A549 (cell line): ENCODE data around the gene PEX14. TPM values are rescaled to one million over a fixed set of nuclear protein-coding genes. Genes with fewer than 3 reads are reported as not detected.
A peak's percentile ranks its signal among the peaks of the same experiment; 100 is the strongest.

Experiments
- ATAC-seq, 2 experiments: fragments of 200-7000 bp in 1 of 2; fragments of >200 bp in 1 of 2; cut with Nextera tagmentation in 1 of 2; cut with Tn5 transposase in 1 of 2; 3 replicates each; pipeline versions ENCODE4 v1.8.0 to v1.9.1; 2018 to 2020; ENCODE audit warnings: mild to moderate bottlenecking in 1 of 2, moderate library complexity in 1 of 2
- CTCF ChIA-PET: fragments of 300-600 bp; sonication (Branson Sonifier 250); formaldehyde crosslinking; extraction: SDS; loops from one replicate; lab custom pipeline; 2021; ENCODE audit warnings: antibody characterized with exemption, inconsistent platforms; lab: Yijun Ruan, JAX
- POLR2A ChIA-PET: fragments of 350-600 bp; formaldehyde crosslinking; extraction: SDS; loops from one replicate; lab custom pipeline; 2021; ENCODE audit warnings: antibody characterized with exemption, inconsistent platforms; lab: Yijun Ruan, JAX
- DNase-seq, 2 experiments: peaks; one replicate each; pipeline versions ENCODE4 v3.0.0 to v3.0.0-alpha.2; 2011 to 2016; ENCODE audit warnings: low read depth in 1 of 2, low spot score in 1 of 2
- FAIRE-seq: peaks from 2 replicates; lab custom pipeline; 2011; peaks lifted over from hg19 to GRCh38; lab: Jason Lieb, UNC
- H3K27ac ChIP-seq, 2 experiments: fragments of >200 bp; sonication (Bioruptor Twin); formaldehyde crosslinking; 3 replicates each; pipeline ENCODE4 v1.5.1; 2016 to 2017
- H3K4me1 ChIP-seq: fragments of >200 bp; sonication (Bioruptor Twin); formaldehyde crosslinking; 3 replicates; pipeline ENCODE4 v1.6.1; 2016
- H3K4me2 ChIP-seq: fragments of >200 bp; sonication (Bioruptor Twin); formaldehyde crosslinking; 3 replicates; pipeline ENCODE4 v1.6.1; 2016
- H3K4me3 ChIP-seq: fragments of >200 bp; sonication (Bioruptor Twin); formaldehyde crosslinking; 3 replicates; pipeline ENCODE4 v1.5.1; 2016
- H3K9me3 ChIP-seq: fragments of >200 bp; sonication (Bioruptor Twin); formaldehyde crosslinking; 3 replicates; pipeline ENCODE4 v1.6.1; 2016
- BCL3 ChIP-seq: fragments of >200 bp; sonication (Bioruptor Twin); formaldehyde crosslinking; IDR thresholded peaks from 3 replicates; pipeline ENCODE4 v1.6.1; 2016
- CHD4 ChIP-seq: fragments of 200-600 bp; sonication (generic); IDR thresholded peaks from 2 replicates; pipeline ENCODE4 v1.6.1; 2016; ENCODE audit warnings: antibody characterized with exemption, mild to moderate bottlenecking, borderline replicate concordance
- EHMT2 ChIP-seq: fragments of 200-600 bp; sonication (generic); IDR thresholded peaks from 2 replicates; pipeline ENCODE4 v1.6.1; 2016; ENCODE audit warnings: antibody characterized with exemption, low read depth, mild to moderate bottlenecking, moderate library complexity
- HDAC2 ChIP-seq: fragments of 200-600 bp; sonication (generic); IDR thresholded peaks from 2 replicates; pipeline ENCODE4 v1.6.1; 2016
- HEYL ChIP-seq: fragments of 250-450 bp; sonication (Bioruptor Pico); IDR thresholded peaks from 2 replicates; pipeline ENCODE4 v1.8.0; 2021; ENCODE audit warnings: mild to moderate bottlenecking, moderate library complexity
- HMGXB4 ChIP-seq: fragments of 250-450 bp; sonication (Bioruptor Pico); IDR thresholded peaks from 2 replicates; pipeline ENCODE4 v1.5.0; 2021; ENCODE audit warnings: mild to moderate bottlenecking, moderate library complexity, borderline replicate concordance
- HOXA7 ChIP-seq: fragments of 250-450 bp; sonication (Bioruptor Pico); IDR thresholded peaks from 2 replicates; pipeline ENCODE4 v1.5.0; 2020; ENCODE audit warnings: mild to moderate bottlenecking, moderate library complexity
- HOXB13 ChIP-seq: fragments of 250-450 bp; sonication (Bioruptor Pico); IDR thresholded peaks from 2 replicates; pipeline ENCODE4 v1.5.0; 2020; ENCODE audit warnings: low read depth, mild to moderate bottlenecking, moderate library complexity
- HOXB5 ChIP-seq: fragments of 250-450 bp; sonication (Bioruptor Pico); IDR thresholded peaks from 2 replicates; pipeline ENCODE4 v1.5.0; 2020; ENCODE audit warnings: mild to moderate bottlenecking, moderate library complexity
- JUNB ChIP-seq: fragments of >200 bp; sonication (Bioruptor Twin); formaldehyde crosslinking; IDR thresholded peaks from 2 replicates; pipeline ENCODE4 v1.6.1; 2016
- KDM1A ChIP-seq: fragments of 200-600 bp; sonication (generic); IDR thresholded peaks from 2 replicates; pipeline ENCODE4 v1.6.1; 2016; ENCODE audit warnings: low read depth, mild to moderate bottlenecking
- MAFK ChIP-seq: fragments of 450-650 bp; IDR thresholded peaks from 2 replicates; pipeline ENCODE4 v1.6.1; 2014; ENCODE audit not compliant: partially characterized antibody
- MYC ChIP-seq: IDR thresholded peaks from 2 replicates; pipeline ENCODE4 v1.6.1; 2012; ENCODE audit warnings: mild to moderate bottlenecking, inconsistent platforms, low read length, improper control_type of control experiment, borderline replicate concordance
- NPAS2 ChIP-seq: fragments of 250-450 bp; sonication (Bioruptor Pico); IDR thresholded peaks from 2 replicates; pipeline ENCODE4 v1.8.0; 2022; ENCODE audit warnings: mild to moderate bottlenecking, moderate library complexity, borderline replicate concordance
- NR3C1 ChIP-seq: fragments of >200 bp; sonication (Bioruptor Twin); formaldehyde crosslinking; IDR thresholded peaks from 3 replicates; pipeline ENCODE4 v1.6.1; 2017
- PBX3 ChIP-seq: IDR thresholded peaks from 2 replicates; pipeline ENCODE4 v1.6.1; 2012
- POLR2A ChIP-seq: IDR thresholded peaks from 2 replicates; pipeline ENCODE4 v1.6.1; 2012; ENCODE audit warnings: mild to moderate bottlenecking, low read length
- RAD21 ChIP-seq, 2 experiments: fragments of >200 bp in 1 of 2; sonication (Bioruptor Twin) in 1 of 2; formaldehyde crosslinking in 1 of 2; IDR thresholded peaks in 1 of 2; conservative IDR thresholded peaks in 1 of 2; 2 replicates in 1 of 2; 3 replicates in 1 of 2; pipeline ENCODE4 v1.6.1; 2012 to 2018; ENCODE audit warnings: inconsistent platforms in 1 of 2
- RCOR1 ChIP-seq: fragments of 150-350 bp; IDR thresholded peaks from 2 replicates; pipeline ENCODE4 v1.6.1; 2014; ENCODE audit warnings: antibody characterized with exemption, low read length, low read depth
- ZC3H11A ChIP-seq: fragments of 450-650 bp; IDR thresholded peaks from 2 replicates; pipeline ENCODE4 v1.6.1; 2014; ENCODE audit warnings: antibody characterized with exemption, mild to moderate bottlenecking
- ZFP36 ChIP-seq: fragments of 450-650 bp; IDR thresholded peaks from 2 replicates; pipeline ENCODE4 v1.6.1; 2014; ENCODE audit warnings: borderline replicate concordance; ENCODE audit not compliant: partially characterized antibody
- WGBS: methylation state at CpG from one replicate; pipeline ENCODE4 v1.1.6; 2017; ENCODE audit errors: missing lambda C conversion rate; 5-methylcytosine and 5-hydroxymethylcytosine counted together
- polyA plus RNA-seq, 4 experiments: library from polyadenylated mRNA; depleted of rRNA in 3 of 4; stranded (reverse); fragments of >200 nt; fragmentation: RNase III in 1 of 4; extraction: RNeasy Plus Mini Kit Qiagen cat#74134 plus additional on column Dnase treatment in 1 of 4; gene quantifications; 2 replicates in 3 of 4; 3 replicates in 1 of 4; pipeline ENCODE4 v1.2.3, GENCODE V29; 2011 to 2017
- TF ChIP-seq, protein P1 (sequence below): IDR thresholded peaks from 2 replicates; pipeline ENCODE4 v1.6.1; 2012
- TF ChIP-seq, protein P2 (sequence below): fragments of >200 bp; sonication (Bioruptor Twin); formaldehyde crosslinking; IDR thresholded peaks from 3 replicates; pipeline ENCODE4 v1.5.1; 2016

PEX14 gene
- polyA plus RNA-seq, 2 of the 4 experiments (the other 2 are of a cell fraction) = 7.7 to 15.0 TPM

DNA sequence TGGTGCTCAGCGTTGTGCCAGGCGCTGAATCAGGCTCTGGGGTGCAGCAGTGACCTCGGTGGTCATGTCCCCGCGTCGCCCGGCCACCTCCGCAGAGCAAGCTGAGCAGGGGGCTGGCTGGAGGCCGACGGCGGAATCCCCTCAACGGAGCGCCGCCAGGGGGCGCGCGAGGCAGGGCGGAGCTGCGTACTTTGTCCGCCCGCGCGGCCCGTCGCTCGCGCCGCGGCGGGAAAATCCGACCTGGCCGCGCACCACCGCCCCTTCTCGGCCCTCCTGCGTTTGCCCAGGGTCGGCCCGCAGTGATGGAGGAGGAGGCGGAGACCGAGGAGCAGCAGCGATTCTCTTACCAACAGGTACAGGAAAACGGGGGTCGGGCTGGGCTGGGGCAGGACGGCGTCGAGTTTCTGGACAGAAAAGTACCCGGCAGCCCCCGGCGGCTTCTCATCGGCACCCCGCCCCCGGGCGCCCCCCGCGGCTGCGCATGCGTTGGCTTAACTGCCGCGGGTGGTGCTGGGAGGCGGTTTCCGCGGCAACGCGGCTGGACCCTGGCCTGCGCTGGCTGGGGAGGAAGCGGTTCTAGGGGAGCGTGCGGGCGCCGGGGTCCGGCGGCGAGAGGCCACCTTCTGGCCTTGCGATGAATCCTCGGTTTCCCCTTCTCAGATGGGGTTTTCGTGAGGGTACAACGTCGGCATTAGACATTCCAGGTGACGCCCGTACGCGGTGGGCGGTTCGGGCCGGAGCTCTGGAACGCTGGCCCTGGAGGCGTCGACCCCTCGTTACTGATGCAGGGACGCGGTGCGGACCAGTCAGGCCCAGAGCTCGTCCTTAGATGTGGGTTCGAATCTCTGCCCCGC lies 44.3 kb upstream of the PEX14 start, which contains the start of gene CENPS (continued):
- TF ChIP-seq PBX3 = peak; percentile 13; the same call in 1 of the 2 replicates
- no peak for TF ChIP-seq RCOR1
- peak; percentile 23; the same call in 1 of the 2 replicates for TF ChIP-seq HMGXB4 (CRISPR knock-in tag)
- no peak for TF ChIP-seq CHD4
- TF ChIP-seq, protein P1, sequence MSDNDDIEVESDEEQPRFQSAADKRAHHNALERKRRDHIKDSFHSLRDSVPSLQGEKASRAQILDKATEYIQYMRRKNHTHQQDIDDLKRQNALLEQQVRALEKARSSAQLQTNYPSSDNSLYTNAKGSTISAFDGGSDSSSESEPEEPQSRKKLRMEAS = peak; percentile 96
- TF ChIP-seq JUNB = no peak
- TF ChIP-seq, all 56 proteins: peak for 11

DNA sequence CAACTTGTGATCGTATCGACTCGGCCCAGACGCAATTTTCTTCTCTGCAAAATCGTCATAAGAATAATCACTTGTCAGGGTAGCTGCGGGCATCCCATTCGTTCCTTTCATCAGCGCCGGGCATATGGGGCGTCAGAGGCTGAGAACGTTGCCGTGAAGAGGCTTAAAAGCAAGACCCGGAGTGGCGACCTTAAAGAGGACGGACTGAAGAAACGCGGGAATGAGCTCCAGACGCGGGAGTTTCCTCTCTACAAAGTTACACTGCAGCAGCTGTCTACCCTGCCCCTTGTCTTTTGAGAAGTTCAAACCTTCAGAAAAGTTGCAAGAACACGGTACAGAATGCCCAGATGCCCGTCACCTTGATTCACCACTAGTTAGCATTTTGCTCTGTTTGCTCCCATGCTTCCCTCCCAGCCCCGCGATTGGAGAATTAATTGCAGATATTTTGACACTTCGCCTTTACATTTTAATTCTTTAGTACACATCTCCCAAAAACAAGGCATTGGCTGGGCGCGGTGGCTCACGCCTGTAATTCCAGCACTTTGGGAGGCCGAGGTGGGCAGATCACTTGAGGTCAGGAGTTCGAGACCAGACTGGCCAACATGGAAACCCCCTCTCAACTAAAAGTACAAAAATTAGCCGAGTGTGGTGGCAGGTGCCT lies 43.5 kb upstream of the PEX14 start:
- ChIA-PET POLR2A (interaction anchor here (0.8 to 1.6 kb wide), 3 partner anchors 33 to 63 kb away, joined by 3 to 6 read pairs (median 3); partner anchors contain the start of gene PGD), CTCF (interaction anchor here (0.7 to 6.6 kb wide), 14 partner anchors 8 to 237 kb away, joined by 3 to 63 read pairs (median 6); partner anchors contain the start of gene CORT)
- DNase-seq (no peak), FAIRE-seq (no peak), ATAC-seq (peak in 1 of 2 experiments; percentile 9; a peak in 3 of 6 replicates)
- Histone ChIP-seq H3K4me1 (peaks cover 18% of the 10 kb centered on the region), H3K4me3 (peak overlapping the region; percentile 87), H3K27ac (peak overlapping the region; percentile 87 to 97), H3K4me2 (peak overlapping the region; percentile 87), H3K9me3 (no peaks in the 10 kb centered on the region)
- TF ChIP-seq HOXB5 (CRISPR knock-in tag) = no peak
- TF ChIP-seq RAD21 (conservative IDR thresholded peaks at IDR 0.05 in 1 of 2, IDR thresholded peaks at IDR 0.05 in 1 of 2) = no peak
- TF ChIP-seq NR3C1 = no peak
- no peak for TF ChIP-seq POLR2A
- TF ChIP-seq KDM1A = no peak
- no peak for TF ChIP-seq BCL3
- TF ChIP-seq, protein P2, sequence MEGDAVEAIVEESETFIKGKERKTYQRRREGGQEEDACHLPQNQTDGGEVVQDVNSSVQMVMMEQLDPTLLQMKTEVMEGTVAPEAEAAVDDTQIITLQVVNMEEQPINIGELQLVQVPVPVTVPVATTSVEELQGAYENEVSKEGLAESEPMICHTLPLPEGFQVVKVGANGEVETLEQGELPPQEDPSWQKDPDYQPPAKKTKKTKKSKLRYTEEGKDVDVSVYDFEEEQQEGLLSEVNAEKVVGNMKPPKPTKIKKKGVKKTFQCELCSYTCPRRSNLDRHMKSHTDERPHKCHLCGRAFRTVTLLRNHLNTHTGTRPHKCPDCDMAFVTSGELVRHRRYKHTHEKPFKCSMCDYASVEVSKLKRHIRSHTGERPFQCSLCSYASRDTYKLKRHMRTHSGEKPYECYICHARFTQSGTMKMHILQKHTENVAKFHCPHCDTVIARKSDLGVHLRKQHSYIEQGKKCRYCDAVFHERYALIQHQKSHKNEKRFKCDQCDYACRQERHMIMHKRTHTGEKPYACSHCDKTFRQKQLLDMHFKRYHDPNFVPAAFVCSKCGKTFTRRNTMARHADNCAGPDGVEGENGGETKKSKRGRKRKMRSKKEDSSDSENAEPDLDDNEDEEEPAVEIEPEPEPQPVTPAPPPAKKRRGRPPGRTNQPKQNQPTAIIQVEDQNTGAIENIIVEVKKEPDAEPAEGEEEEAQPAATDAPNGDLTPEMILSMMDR = no peak
- TF ChIP-seq HOXB13 (CRISPR knock-in tag) = no peak
- TF ChIP-seq ZC3H11A = no peak
- TF ChIP-seq EHMT2 = no peak
- no peak for TF ChIP-seq JUNB
- TF ChIP-seq MAFK = no peak
- no peak for TF ChIP-seq MYC
- no peak for TF ChIP-seq ZFP36
- TF ChIP-seq HMGXB4 (CRISPR knock-in tag) = no peak
- TF ChIP-seq HOXA7 (CRISPR knock-in tag) = no peak
- no peak for TF ChIP-seq HEYL
- no peak for TF ChIP-seq HDAC2
- TF ChIP-seq NPAS2 (CRISPR knock-in tag) = no peak
- 40% methylated on average over 21 of the region's 30 CpGs for WGBS
